Measurements from ENCODE around the gene LMAN1L.

The LMAN1L gene

DNA sequence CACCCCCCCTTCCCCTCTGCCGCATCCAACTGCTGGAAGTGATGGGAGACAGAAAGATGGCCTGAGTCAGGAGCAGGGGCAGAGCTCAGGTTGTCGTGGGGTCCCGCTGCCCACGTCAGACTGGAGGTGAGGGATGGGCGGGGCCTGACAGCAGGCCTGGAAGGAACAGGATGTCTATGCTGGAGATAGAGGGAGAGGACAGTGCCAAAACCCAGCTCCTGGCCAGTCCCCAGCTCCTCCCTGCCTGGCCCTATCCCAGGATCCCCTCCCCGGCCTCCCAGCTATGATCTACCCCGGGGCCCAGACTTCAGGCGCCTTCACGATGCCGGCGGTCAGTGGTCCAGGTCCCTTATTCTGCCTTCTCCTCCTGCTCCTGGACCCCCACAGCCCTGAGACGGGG is at the start of gene LMAN1L:
LMAN1L (plus strand) TSS at position 303 of the 400 bp plus-strand sequence; CDS start at position 323, 20 bp downstream.
- DNase-seq (ENCODE audit: low read depth) = no peak

DNA sequence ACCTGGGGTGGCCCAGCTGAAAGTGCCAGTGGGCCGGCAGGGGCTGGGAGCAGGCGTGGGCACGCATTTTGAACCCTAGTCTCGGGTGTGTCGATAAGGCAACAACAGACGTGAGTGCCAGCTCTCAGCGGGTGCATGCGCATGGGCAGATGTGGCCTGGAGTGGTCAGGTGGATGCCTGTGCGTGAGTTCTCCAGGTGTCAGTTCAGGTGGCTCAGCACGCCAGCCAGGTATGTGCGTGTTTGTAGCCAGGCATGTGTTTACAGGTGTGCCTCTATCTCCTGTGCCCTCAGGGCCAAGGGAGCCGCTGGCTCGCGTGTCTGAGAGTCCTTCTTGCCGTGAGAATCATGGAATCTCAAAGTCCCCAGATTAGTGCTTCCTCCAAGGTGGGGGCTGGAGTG is 49.2 kb upstream of the LMAN1L start:
- DNase-seq (ENCODE audit: low read depth) = no peak

DNA sequence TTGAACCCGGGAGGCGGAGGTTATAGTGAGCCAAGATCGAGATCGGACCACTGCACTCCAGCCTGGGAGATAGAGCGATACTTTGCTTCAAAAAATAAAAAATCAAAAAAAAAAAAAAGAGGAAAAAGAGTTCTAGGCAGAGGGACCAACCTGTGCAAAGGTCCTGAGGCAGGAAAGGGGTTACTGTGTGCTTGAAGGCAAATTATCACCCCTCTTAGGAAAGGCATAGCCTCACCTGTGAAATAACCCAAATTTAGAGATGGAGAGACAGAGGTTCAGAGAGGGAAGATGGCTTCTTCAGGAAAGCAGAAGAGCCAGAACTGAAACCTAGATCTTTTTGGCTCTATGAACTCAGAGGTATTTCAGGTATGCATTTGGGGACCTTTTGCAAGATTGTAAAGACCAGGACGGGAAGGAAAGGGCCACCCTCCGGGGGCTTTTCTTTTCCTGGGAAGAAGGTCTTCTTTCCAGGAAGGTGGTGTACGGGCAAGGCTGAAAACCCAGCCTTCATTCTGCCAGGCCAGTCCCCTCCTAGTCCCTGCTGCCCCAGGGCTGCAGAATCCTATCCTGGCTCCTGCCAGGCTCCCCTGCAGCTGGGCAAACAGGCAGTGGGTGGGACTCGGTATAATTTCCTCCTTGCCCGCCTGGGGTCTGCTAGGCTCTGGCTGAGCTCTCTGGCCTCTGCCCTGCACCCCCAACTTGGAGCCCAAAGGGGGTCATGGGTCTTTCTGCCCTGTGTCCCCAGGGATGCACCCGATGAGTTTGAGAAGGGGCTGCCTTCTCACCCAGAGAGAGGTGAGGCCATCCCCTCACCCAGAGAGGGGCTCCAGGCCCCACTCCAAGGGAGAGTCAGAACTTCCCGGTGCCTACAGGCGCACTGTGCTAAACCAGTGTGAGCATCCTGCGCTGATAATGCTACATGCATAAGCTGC is 45.2 kb upstream of the LMAN1L start:
- no peak for DNase-seq (ENCODE audit: low read depth)

- no peak for DNase-seq (ENCODE audit: low read depth)
Measured at GRCh38 chr15:74768099-74768770, 44.4 kb upstream of the LMAN1L start.

DNA sequence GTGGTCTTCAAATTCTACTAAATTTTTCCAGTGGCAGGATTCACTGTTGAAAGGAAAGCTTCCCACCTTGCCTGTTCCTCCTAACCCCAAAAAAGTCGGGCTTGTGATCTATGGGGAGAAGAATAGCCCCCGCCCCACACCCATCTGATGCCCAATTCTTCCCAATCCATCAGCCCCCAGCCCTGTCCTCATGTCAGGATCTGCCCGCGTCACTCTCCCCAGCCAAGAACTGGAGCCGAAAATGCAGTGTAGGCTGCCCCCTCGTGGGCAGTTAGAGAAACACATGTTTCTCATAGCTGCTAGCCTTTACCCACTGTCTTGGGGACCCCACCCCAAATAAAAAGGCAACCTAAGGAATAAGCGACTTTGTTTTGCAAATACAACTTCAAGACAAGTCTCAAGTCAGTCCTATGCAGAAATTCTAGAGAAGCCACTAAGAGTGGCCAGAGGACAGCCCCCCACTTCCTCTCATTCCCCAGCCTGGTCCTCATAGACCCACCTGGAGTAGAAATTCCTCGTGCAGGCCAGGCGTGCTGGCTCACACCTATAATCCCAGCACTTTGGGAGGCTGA is 43.8 kb upstream of the LMAN1L start:
- DNase-seq (ENCODE audit: low read depth) = no peak

GRCh38 chr15:74769463-74770025 is 43.1 kb upstream of the LMAN1L start:
- no peak for DNase-seq (ENCODE audit: low read depth)

DNA sequence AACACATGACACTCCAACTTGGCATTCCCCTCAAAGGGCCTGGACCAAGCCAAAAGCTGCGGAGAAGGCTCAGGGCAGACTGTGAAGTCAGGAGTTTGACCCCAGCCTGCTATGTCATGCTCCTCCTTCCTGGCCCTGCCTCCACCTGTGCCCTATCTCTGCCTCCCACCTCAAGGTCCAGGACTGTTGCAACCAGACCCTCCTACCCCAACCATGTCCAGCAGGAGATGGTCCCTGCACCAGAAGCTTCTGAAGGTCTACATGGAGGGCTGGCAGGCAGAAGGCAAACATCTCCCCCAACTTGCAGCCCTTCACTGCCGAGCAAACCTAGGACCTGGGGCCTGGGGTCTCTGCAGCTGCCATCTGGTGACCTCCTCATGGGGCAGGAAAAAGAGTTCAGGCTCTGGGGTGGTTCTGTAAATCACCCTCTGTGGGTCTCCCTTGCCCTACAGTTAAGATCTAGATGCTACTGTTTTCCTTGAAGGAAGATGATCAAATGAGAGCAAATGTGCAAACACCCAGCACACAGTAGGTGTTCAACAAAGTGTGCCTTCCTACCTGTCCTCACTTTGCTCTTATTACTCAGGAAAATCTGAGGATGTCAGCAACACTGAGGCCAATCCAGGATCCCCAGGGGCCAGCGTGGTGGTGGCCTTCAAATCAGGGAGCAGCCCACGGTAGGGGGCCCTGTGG is 42.3 kb upstream of the LMAN1L start:
- no peak for DNase-seq (ENCODE audit: low read depth)

DNA sequence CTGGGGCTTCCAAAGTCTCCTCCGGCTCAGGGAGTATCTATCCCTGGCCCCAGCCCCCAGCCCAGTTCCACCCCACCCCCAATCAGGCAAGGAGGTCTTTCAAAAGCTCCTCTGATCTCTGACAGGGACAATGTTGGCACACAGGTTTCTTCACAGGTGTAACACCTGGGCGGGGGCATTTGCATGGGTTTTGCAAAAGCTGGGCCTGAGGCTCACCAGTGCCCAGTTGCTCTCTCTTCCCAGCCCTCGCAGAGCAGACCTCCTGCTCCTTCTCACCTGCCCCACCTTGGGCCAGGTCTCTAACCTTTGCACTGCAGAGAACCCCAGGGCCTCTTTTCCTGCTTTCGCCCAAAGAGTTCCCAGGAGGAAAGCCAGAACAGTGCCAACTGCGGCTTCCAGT is 39.3 kb upstream of the LMAN1L start:
- no peak for DNase-seq (ENCODE audit: low read depth)

GRCh38 chr15:74773731-74774252 is 38.8 kb upstream of the LMAN1L start:
- no peak for DNase-seq (ENCODE audit: low read depth)

GRCh38 chr15:74775132-74775562 is 37.5 kb upstream of the LMAN1L start:
- DNase-seq (ENCODE audit: low read depth) = no peak

DNA sequence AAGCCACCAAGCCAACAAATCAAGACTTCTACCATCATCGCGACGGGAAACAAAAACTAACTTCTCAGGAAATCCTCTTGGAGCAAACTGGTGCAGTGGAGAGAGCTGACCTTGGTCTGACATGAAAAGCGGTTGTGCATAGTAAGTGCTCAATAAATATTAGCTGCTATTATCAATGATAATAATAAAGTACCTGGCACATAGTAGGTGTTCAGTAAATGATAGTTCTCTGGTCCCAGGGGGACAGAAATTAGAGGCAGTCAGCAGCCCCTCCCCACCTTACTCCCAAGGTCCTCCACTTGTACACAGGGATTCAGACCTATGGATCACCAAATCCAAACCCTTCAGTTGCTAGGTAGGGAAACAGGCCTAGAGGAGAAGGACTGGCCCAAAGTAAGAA is 36.7 kb upstream of the LMAN1L start:
- no peak for DNase-seq (ENCODE audit: low read depth)

GRCh38 chr15:74776821-74777768 is 35.5 kb upstream of the LMAN1L start:
- no peak for DNase-seq (ENCODE audit: low read depth)

- no peak for DNase-seq (ENCODE audit: low read depth)
Measured at GRCh38 chr15:74777769-74778598, 34.7 kb upstream of the LMAN1L start.

GRCh38 chr15:74778599-74778970 is 34.0 kb upstream of the LMAN1L start:
- no peak for DNase-seq (ENCODE audit: low read depth)

DNA sequence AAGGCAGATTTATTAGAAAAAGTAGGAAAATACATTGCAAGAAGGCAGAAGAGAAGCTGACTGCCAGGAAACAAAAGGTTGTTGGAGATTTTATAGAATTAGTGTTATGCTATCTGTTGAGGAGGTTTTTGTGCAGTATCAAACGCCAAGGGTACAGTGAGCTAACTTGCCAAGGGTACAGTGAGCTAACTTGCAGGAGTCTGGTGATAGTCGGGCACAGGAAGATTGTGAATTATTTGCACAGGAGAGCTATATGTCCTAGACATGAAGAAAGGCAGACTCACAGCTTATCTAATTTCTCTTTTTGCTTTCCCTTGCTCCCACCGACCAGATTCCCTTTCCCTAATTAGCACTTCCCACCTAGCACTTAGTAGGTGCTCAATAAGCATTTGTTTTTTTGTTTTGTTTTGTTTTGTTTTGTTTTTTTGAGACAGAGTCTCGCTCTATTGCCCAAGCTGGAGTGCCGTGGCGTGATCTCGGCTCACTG is 33.4 kb upstream of the LMAN1L start:
- no peak for DNase-seq (ENCODE audit: low read depth)

DNA sequence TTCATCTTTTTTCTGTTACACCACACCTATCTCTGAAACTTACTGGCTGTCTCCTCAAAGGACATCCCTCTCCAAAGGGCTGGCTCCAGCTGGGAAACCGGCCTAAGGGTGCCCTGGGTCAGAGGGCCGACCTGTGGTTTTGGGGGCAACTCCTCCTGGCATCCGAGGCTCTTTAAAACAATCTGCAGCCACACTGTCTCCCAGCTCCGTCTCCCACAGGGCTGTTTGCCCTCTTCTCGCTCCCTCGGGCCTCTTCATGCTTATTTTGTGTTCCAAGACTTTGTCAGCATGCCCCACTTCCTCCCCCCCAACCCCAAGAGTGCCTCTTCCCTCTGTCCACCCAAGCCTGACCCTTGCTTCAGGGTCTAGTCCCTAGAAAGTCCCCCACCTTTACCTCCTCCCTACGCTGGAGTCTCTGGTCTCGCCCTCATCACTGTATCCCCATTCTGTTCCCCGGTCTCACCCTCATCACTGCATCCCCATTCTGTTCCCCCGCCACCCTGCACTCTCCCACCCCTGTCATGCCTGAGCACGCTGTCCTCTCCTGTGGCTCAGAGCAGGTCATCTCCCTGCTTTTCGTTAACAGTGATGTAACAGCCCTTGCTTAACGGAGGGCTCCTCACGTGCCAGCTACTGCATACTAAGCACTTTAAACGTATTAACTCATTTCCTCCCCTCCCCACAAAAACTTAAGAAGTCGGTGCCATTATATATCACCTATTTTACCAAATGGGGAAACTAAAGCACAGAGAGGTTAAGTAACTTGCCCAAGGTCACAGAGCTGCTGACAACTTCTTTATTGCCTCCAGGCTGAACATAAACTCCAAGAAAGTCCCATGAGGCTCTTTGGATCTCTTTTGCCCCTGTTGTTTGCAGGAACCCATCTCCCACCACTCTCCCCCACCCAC is 31.9 kb upstream of the LMAN1L start:
- no peak for DNase-seq (ENCODE audit: low read depth)

DNA sequence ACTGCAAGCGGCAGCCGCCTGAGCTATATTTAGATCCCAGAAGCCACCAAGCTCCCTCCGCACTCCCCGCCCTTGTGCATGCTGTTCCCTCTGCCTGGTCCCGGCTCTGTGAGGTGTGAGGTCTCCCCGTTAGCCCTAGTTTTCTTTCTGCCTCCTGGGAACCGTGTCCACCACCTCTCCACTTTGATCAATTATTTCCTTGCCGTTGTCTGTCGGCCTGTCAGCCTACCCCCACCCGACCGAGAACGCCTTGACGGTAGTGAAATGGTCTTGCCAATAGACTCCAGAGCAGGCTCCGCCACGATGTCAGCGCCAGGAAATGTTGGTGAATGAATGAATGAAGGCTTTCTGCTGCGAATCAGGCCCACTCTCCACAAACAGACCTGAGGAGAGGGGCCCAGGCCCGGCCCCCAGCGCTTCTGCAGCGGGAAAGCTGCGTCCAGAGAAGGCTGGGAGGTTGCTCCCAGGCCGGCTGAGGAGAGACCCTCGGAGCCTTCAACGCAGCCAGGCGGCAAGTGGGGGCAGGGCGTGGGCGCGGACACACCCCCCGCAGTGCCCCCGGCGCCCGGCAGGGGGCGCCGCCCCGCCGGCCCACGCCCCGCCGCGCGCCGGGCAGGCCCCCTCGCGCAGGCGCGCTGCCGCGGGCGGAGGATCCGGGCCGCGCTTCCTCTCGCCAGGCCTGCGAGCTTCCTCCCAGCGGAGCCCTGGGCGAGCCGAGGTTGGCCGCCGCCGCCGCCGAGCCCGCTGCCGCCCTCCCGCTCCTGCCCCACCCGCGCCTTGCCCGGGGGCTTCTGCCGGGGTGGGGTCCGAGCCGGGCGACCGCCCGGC is 31.0 kb upstream of the LMAN1L start, which contains the start of gene CSK:
CSK (plus strand) TSS at position 650 of the 828 bp plus-strand sequence. CDS start 16,218 bp downstream, outside the sequence.
- DNase-seq (ENCODE audit: low read depth) = no peak

All from GM04503 (cell line).